Measurements from ENCODE around the gene SLCO1B3.
"Not testable (repeated sequence)": the region's sequence is repeated elsewhere in the genome, so short reads cannot be mapped to it uniquely, and the experiment has no call there.

The SLCO1B3 gene
- total RNA-seq = 0 reads per million in 3 donors

- H3K27ac ChIP-seq (ENCODE audit: insufficient read depth, low read length, poor library complexity, severe bottlenecking) = no peak within 1 kb of the TSS
- H3K36me3 ChIP-seq (ENCODE audit: control insufficient read depth, insufficient read depth, low read length) = no peaks in the 10 kb centered on the region
- H3K27me3 ChIP-seq (replicated peaks; ENCODE audit: control insufficient read depth, insufficient read depth, low read length, poor library complexity, severe bottlenecking) = no peaks in the 10 kb centered on the region
- no peak within 1 kb of the TSS for H3K4me3 ChIP-seq (ENCODE audit: insufficient read depth, low read depth, low read length, poor library complexity, severe bottlenecking)
- DNase-seq = no peak
- no peaks in the 10 kb centered on the region for H3K9me3 ChIP-seq (ENCODE audit: control insufficient read depth, low read length)
- H3K4me1 ChIP-seq (ENCODE audit: control insufficient read depth, insufficient read depth, low read length, poor library complexity, severe bottlenecking) = no peaks in the 10 kb centered on the region
These were observed at the start of gene SLCO1B3 for GRCh38 chr12:20810487-20810886. Gene SLCO1B3 (plus strand): TSS chr12:20810705. CDS start chr12:20815739, 5,034 bp downstream.

DNA sequence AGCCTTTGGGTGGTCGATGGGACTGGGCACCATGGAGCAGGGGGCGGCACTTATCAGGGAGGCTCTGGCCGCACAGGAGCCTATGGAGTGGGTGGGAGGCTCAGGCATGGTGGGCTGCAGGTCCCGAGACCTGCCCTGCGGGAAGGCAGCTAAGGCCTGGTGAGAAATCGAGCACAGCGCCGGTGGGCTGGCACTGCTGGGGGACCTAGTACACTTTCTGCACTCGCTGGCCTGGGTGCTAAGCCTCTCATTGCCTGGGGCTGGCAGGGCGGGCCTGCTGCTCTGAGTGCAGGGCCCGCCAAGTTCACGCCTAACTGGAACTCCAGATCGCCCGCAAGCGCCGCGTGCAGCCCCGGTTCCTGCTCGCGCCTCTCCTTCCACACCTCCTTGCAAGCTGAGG lies 33.1 kb upstream of the SLCO1B3 start:
- Histone ChIP-seq H3K27me3 (replicated peaks; ENCODE audit: control insufficient read depth, insufficient read depth, low read length, poor library complexity, severe bottlenecking) (no peaks in the 10 kb centered on the region), H3K9me3 (ENCODE audit: control insufficient read depth, low read length) (no peaks in the 10 kb centered on the region), H3K27ac (ENCODE audit: insufficient read depth, low read length, poor library complexity, severe bottlenecking) (no peak overlapping the region), H3K36me3 (ENCODE audit: control insufficient read depth, insufficient read depth, low read length) (no peaks in the 10 kb centered on the region), H3K4me3 (ENCODE audit: insufficient read depth, low read depth, low read length, poor library complexity, severe bottlenecking) (no peak overlapping the region), H3K4me1 (ENCODE audit: control insufficient read depth, insufficient read depth, low read length, poor library complexity, severe bottlenecking) (no peaks in the 10 kb centered on the region)
- no peak for DNase-seq

- Histone ChIP-seq H3K36me3 (ENCODE audit: control insufficient read depth, insufficient read depth, low read length) (no peaks in the 10 kb centered on the region), H3K27me3 (replicated peaks; ENCODE audit: control insufficient read depth, insufficient read depth, low read length, poor library complexity, severe bottlenecking) (no peaks in the 10 kb centered on the region), H3K4me1 (ENCODE audit: control insufficient read depth, insufficient read depth, low read length, poor library complexity, severe bottlenecking) (no peaks in the 10 kb centered on the region), H3K9me3 (ENCODE audit: control insufficient read depth, low read length) (no peaks in the 10 kb centered on the region), H3K27ac (ENCODE audit: insufficient read depth, low read length, poor library complexity, severe bottlenecking) (no peak overlapping the region), H3K4me3 (ENCODE audit: insufficient read depth, low read depth, low read length, poor library complexity, severe bottlenecking) (no peak overlapping the region)
- DNase-seq = no peak
These were observed 31.5 kb upstream of the SLCO1B3 start for GRCh38 chr12:20778969-20779368.

- DNase-seq; H3K27me3 ChIP-seq (replicated peaks; ENCODE audit: control insufficient read depth, insufficient read depth, low read length, poor library complexity, severe bottlenecking); H3K36me3 ChIP-seq (ENCODE audit: control insufficient read depth, insufficient read depth, low read length); H3K27ac ChIP-seq (ENCODE audit: insufficient read depth, low read length, poor library complexity, severe bottlenecking); H3K4me3 ChIP-seq (ENCODE audit: insufficient read depth, low read depth, low read length, poor library complexity, severe bottlenecking); H3K9me3 ChIP-seq (ENCODE audit: control insufficient read depth, low read length); H3K4me1 ChIP-seq (ENCODE audit: control insufficient read depth, insufficient read depth, low read length, poor library complexity, severe bottlenecking): not testable (repeated sequence)
These were observed 30.5 kb upstream of the SLCO1B3 start for GRCh38 chr12:20779971-20780370.

DNA sequence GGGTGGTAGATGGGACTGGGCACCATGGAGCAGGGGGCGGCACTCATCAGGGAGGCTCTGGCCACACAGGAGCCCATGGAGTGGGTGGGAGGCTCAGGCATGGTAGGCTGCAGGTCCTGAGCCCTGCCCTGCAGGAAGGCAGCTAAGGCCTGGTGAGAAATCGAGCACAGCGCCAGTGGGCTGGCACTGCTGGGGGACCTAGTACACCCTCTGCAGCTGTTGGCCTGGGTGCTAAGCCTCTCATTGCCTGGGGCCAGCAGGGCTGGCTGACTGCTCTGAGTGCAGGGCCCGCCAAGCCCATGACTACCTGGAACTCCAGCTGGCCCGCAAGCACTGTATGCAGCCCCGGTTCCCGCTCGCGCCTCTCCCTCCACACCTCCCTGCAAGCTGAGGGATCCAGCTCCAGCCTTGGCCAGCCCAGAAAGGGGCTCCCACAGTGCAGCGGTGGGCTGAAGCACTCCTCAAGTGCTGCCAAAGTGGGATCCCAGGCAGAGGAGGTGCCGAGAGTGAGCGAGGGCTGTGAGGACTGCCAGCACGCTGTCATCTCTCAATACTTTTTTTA lies 26.6 kb upstream of the SLCO1B3 start:
- H3K27ac ChIP-seq (ENCODE audit: insufficient read depth, low read length, poor library complexity, severe bottlenecking); H3K36me3 ChIP-seq (ENCODE audit: control insufficient read depth, insufficient read depth, low read length); H3K4me3 ChIP-seq (ENCODE audit: insufficient read depth, low read depth, low read length, poor library complexity, severe bottlenecking); H3K4me1 ChIP-seq (ENCODE audit: control insufficient read depth, insufficient read depth, low read length, poor library complexity, severe bottlenecking); DNase-seq; H3K27me3 ChIP-seq (replicated peaks; ENCODE audit: control insufficient read depth, insufficient read depth, low read length, poor library complexity, severe bottlenecking); H3K9me3 ChIP-seq (ENCODE audit: control insufficient read depth, low read length): not testable (repeated sequence)

DNA sequence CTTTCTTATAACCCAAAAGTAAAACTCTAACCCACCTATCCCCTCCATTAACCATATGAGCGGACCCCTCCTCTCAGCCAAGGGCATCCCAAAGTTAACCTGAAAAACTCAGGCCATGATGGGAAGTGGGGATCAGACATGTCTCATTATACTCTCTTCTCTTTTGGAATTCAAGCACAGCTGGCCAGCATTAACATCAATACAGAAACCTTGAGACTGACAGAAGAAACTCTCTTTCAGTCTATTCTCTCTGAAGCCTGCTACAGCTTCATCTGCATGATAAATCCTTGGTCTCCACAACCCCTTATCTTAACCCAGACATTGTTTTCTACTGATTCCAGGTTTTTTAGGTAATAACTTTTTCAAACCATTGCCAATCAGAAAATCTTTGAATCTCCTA lies 17.5 kb upstream of the SLCO1B3 start:
- H3K27me3 ChIP-seq (replicated peaks; ENCODE audit: control insufficient read depth, insufficient read depth, low read length, poor library complexity, severe bottlenecking) = no peaks in the 10 kb centered on the region
- DNase-seq = no peak
- no peak overlapping the region for H3K4me3 ChIP-seq (ENCODE audit: insufficient read depth, low read depth, low read length, poor library complexity, severe bottlenecking)
- H3K4me1 ChIP-seq (ENCODE audit: control insufficient read depth, insufficient read depth, low read length, poor library complexity, severe bottlenecking) = no peaks in the 10 kb centered on the region
- no peak overlapping the region for H3K27ac ChIP-seq (ENCODE audit: insufficient read depth, low read length, poor library complexity, severe bottlenecking)
- no peaks in the 10 kb centered on the region for H3K36me3 ChIP-seq (ENCODE audit: control insufficient read depth, insufficient read depth, low read length)
- no peaks in the 10 kb centered on the region for H3K9me3 ChIP-seq (ENCODE audit: control insufficient read depth, low read length)

- H3K4me1 ChIP-seq (ENCODE audit: control insufficient read depth, insufficient read depth, low read length, poor library complexity, severe bottlenecking) = no peaks in the 10 kb centered on the region
- no peaks in the 10 kb centered on the region for H3K36me3 ChIP-seq (ENCODE audit: control insufficient read depth, insufficient read depth, low read length)
- H3K4me3 ChIP-seq (ENCODE audit: insufficient read depth, low read depth, low read length, poor library complexity, severe bottlenecking) = no peak overlapping the region
- no peaks in the 10 kb centered on the region for H3K9me3 ChIP-seq (ENCODE audit: control insufficient read depth, low read length)
- DNase-seq = no peak
- no peak overlapping the region for H3K27ac ChIP-seq (ENCODE audit: insufficient read depth, low read length, poor library complexity, severe bottlenecking)
- no peaks in the 10 kb centered on the region for H3K27me3 ChIP-seq (replicated peaks; ENCODE audit: control insufficient read depth, insufficient read depth, low read length, poor library complexity, severe bottlenecking)
These were observed 12.0 kb upstream of the SLCO1B3 start for GRCh38 chr12:20798554-20798953.

DNA sequence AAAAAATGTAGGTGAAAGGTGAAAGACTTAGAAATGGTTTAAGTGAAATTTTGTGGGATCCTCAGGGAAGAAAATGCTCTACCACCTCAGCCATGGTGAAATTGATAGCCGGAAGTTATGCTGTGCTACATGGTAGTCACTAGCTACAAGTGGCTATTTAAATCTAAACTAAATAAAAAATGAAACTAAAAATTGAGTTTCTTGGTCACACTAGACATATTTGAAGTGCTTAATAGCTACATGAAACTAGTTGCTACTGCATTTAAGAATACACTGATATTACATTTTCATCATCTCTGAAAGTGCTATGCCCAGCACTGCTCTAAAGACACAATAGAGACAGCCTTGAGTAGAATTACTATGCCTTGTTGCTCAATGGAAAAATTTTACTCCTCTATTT lies 10.3 kb upstream of the SLCO1B3 start:
- Histone ChIP-seq H3K27ac (ENCODE audit: insufficient read depth, low read length, poor library complexity, severe bottlenecking) (no peak overlapping the region), H3K4me3 (ENCODE audit: insufficient read depth, low read depth, low read length, poor library complexity, severe bottlenecking) (no peak overlapping the region), H3K4me1 (ENCODE audit: control insufficient read depth, insufficient read depth, low read length, poor library complexity, severe bottlenecking) (no peaks in the 10 kb centered on the region), H3K27me3 (replicated peaks; ENCODE audit: control insufficient read depth, insufficient read depth, low read length, poor library complexity, severe bottlenecking) (no peaks in the 10 kb centered on the region), H3K9me3 (ENCODE audit: control insufficient read depth, low read length) (no peaks in the 10 kb centered on the region), H3K36me3 (ENCODE audit: control insufficient read depth, insufficient read depth, low read length) (no peaks in the 10 kb centered on the region)
- DNase-seq = no peak

DNA sequence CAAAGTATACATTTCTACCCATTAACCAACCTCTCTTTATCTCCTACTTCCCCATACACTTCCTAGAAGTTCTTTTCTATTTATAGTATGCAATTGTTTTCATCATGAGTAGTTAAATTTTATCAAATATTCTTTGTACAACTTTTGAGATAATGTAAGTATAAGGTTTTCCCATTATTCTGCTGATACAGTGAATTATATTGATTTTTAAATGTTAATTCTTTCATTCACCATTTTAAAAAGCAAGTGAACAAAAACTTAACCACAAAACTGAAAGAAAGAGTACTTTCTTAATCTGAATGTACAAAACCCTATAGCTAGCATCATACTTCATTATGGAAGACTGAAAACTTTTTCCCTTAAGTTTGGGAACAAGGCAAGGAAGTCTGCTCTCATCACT lies 9.5 kb upstream of the SLCO1B3 start:
- Histone ChIP-seq H3K27me3 (replicated peaks; ENCODE audit: control insufficient read depth, insufficient read depth, low read length, poor library complexity, severe bottlenecking) (no peaks in the 10 kb centered on the region), H3K4me3 (ENCODE audit: insufficient read depth, low read depth, low read length, poor library complexity, severe bottlenecking) (no peak overlapping the region), H3K9me3 (ENCODE audit: control insufficient read depth, low read length) (no peaks in the 10 kb centered on the region), H3K27ac (ENCODE audit: insufficient read depth, low read length, poor library complexity, severe bottlenecking) (no peak overlapping the region), H3K4me1 (ENCODE audit: control insufficient read depth, insufficient read depth, low read length, poor library complexity, severe bottlenecking) (no peaks in the 10 kb centered on the region), H3K36me3 (ENCODE audit: control insufficient read depth, insufficient read depth, low read length) (no peaks in the 10 kb centered on the region)
- DNase-seq = no peak

DNA sequence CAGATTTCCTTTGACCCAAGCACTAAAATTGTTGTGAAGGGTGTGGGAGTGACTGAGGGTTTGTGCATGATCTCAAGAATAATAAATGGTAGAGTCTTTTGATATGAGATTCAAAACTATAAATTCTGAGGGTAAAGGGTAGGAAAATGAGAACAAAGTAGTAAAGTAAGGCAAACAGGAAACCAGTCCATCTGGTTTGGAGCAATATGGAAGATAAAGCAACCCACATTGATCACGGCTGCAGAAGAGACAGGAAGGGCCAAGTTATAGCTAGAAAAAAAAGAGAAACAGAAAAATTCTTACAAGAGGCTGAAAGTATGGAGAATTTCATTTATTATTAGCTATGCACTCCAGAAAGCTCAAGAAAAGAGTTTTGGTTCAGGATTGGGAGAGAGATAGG lies 4.6 kb upstream of the SLCO1B3 start:
- no peaks in the 10 kb centered on the region for H3K36me3 ChIP-seq (ENCODE audit: control insufficient read depth, insufficient read depth, low read length)
- H3K27me3 ChIP-seq (replicated peaks; ENCODE audit: control insufficient read depth, insufficient read depth, low read length, poor library complexity, severe bottlenecking) = no peaks in the 10 kb centered on the region
- DNase-seq = no peak
- no peak overlapping the region for H3K4me3 ChIP-seq (ENCODE audit: insufficient read depth, low read depth, low read length, poor library complexity, severe bottlenecking)
- H3K4me1 ChIP-seq (ENCODE audit: control insufficient read depth, insufficient read depth, low read length, poor library complexity, severe bottlenecking) = no peaks in the 10 kb centered on the region
- no peak overlapping the region for H3K27ac ChIP-seq (ENCODE audit: insufficient read depth, low read length, poor library complexity, severe bottlenecking)
- no peaks in the 10 kb centered on the region for H3K9me3 ChIP-seq (ENCODE audit: control insufficient read depth, low read length)
